Measurements from ENCODE around the gene NECTIN1.

Gene NECTIN1

DNA sequence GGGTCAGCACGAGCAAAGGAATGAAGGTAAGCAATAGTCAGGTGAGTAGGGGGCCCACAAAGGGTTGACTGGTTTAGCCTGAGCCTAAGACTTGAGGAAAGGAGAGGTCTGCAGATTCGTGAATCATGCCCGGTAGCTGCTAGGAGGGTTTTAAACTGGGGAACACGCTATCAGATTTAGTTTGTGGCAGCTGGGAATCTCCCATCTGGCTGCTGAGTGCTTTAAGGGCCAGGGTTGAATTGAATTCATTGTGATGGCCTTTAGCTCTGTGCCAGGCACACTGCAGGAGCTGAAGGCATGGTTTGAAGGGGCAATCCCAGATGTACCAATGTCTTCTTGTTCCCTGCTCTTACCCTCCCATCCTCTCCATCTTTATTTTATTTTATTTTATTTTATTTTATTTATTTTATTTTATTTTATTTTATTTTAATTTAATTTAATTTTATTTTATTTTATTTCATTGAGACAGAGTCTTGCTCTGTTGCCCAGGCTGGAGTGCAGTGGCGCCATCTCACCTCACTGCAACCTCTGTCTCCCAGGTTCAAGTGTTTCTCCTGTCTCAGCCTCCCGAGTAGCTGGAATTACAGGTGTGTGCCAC, 1.9 kb upstream of the NECTIN1 start:
- no peak overlapping the region for H3K27ac ChIP-seq
- TF ChIP-seq POLR2AphosphoS5 (IDR thresholded peaks at IDR 0.05; ENCODE audit: borderline replicate concordance, low read depth, low read length) (no peak), EZH2 (IDR thresholded peaks at IDR 0.05) (no peak), FOXP2 (optimal IDR thresholded peaks at IDR 0.05; ENCODE audit: control extremely low read depth, extremely low read length, insufficient read depth) (no peak)
- no peak for DNase-seq (ENCODE audit: low read depth, low spot score)
- H3K36me3 ChIP-seq (ENCODE audit: insufficient read depth, low read length): no peaks in the 10 kb centered on the region
- H3K4me3 ChIP-seq: no peak overlapping the region
- H3K9me3 ChIP-seq (ENCODE audit: low read depth, low read length): no peaks in the 10 kb centered on the region
- no peak overlapping the region for H3K9ac ChIP-seq (ENCODE audit: insufficient read length)

DNA sequence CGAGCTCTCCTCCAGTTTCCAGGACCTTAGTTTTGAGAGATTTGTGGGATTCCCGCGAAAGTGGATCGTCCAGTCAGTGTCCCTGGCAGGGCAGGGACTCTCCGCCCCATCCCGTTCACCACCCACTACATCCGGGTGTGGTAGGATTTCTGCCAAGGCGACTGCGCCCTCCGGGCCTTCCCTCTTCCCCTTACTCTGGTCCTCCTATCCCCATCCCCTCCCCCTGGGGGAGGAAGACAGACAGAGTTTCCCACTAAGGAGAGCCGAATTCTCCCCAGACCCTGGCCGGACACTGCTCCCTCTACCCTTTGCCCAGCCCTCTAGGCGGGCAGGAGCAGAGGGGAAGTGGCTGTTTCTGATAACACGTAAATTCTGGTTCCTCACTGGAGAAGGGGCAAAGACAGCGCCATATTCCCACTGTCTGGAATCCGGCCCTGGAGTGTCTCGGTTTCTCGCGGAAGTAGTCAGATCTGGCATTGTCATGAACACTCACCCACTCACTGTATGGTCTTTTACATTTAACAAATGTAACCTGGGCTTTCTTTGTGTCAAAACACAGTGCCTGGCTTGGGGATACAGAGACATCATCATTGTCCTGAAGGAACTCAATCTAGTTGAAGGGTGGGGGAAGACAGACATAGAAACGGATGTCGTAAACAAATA, 1.1 kb upstream of the NECTIN1 start:
- Histone ChIP-seq H3K4me3 (peak overlapping the region; percentile 79), H3K9me3 (ENCODE audit: low read depth, low read length) (no peaks in the 10 kb centered on the region), H3K36me3 (ENCODE audit: insufficient read depth, low read length) (no peaks in the 10 kb centered on the region), H3K9ac (ENCODE audit: insufficient read length) (no peak overlapping the region), H3K27ac (no peak overlapping the region)
- no peak for TF ChIP-seq EZH2 (IDR thresholded peaks at IDR 0.05)
- no peak for DNase-seq (ENCODE audit: low read depth, low spot score)

DNA sequence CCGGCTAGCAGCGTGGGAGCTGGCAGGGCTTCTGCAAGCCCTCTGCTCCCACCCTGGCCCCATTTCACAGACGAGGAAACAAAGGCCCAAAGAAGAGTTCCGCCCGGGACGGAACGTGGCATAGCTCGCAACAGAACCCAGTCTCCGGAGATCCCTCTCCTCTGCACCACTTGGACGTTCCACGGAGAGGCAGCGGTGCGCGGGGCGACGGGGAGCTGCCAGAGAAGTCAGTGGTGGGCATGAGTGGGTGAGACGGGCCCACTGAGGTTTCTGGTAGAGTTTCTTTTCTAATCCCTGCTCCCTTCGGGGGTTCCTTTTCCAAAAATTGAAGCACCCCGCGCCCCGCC, 554 bp upstream of the NECTIN1 start:
- no peaks in the 10 kb centered on the region for H3K9me3 ChIP-seq (ENCODE audit: low read depth, low read length)
- H3K9ac ChIP-seq (ENCODE audit: insufficient read length): no peak overlapping the region
- TF ChIP-seq FOXP2 (optimal IDR thresholded peaks at IDR 0.05; ENCODE audit: control extremely low read depth, extremely low read length, insufficient read depth) (no peak), POLR2AphosphoS5 (IDR thresholded peaks at IDR 0.05; ENCODE audit: borderline replicate concordance, low read depth, low read length) (no peak), EZH2 (IDR thresholded peaks at IDR 0.05) (no peak)
- H3K4me3 ChIP-seq: peak overlapping the region; percentile 79
- DNase-seq (ENCODE audit: low read depth, low spot score): no peak
- no peaks in the 10 kb centered on the region for H3K36me3 ChIP-seq (ENCODE audit: insufficient read depth, low read length)
- no peak overlapping the region for H3K27ac ChIP-seq

DNA sequence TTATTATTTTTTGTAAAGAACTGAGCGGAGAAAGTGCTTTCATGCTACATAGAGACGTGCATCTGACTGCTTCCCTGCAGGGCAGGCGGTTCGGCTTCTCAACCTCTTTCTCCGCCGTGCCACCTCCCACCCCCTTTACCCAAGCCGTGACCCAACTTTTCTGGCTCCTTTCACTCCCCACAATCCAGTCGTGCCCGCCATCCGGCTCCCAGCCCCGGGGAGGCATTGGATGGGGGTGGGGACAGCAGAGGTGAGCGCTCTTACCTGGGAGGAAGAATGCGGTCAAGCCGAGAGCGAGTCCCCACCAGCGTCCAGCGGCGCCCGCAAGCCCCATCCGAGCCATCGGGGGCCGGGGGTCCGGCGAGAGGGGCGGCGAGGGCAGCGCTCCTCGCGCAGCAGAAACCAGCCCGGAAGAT, 781 bp downstream of the NECTIN1 start:
- Histone ChIP-seq H3K9ac (ENCODE audit: insufficient read length) (no peak overlapping the region), H3K36me3 (ENCODE audit: insufficient read depth, low read length) (no peaks in the 10 kb centered on the region), H3K9me3 (ENCODE audit: low read depth, low read length) (no peaks in the 10 kb centered on the region), H3K4me3 (peak overlapping the region; percentile 79), H3K27ac (no peak overlapping the region)
- TF ChIP-seq EZH2 (IDR thresholded peaks at IDR 0.05) (no peak), FOXP2 (optimal IDR thresholded peaks at IDR 0.05; ENCODE audit: control extremely low read depth, extremely low read length, insufficient read depth) (no peak)
- DNase-seq (ENCODE audit: low read depth, low spot score): no peak

DNA sequence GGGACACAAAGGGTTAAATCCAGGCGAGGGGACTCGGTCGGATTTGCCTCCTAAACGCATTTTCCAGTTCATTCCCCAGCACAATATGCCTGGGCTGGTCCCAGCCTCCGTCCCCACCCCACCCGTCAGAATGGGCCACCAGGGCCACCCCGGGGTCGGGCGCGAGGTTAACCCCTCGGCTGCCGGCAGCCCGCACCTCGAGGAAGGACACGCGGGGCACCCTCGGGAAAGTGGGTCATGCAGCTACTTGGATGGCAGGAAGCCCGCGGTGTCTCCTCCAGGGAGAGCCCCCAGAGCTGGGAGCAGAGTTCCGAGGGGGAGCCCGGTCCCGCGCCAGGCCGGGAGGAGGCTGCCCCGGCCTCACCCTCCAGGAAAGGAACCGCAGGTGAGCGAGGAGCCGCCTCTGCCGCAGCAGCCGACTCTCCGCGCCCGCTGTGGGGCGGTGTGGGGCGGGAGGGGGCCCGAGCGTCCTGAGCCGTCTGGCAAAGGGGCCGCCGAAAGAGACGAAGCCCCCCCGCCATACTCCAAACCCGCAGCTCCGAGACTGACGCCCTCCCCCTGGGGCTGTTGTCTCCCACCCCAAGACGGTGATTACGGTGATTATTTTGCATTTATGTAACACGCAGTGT, 1.4 kb downstream of the NECTIN1 start:
- no peaks in the 10 kb centered on the region for H3K9me3 ChIP-seq (ENCODE audit: low read depth, low read length)
- no peak for DNase-seq (ENCODE audit: low read depth, low spot score)
- H3K4me3 ChIP-seq: peak overlapping the region; percentile 79
- no peak overlapping the region for H3K27ac ChIP-seq
- H3K36me3 ChIP-seq (ENCODE audit: insufficient read depth, low read length): no peaks in the 10 kb centered on the region
- TF ChIP-seq POLR2AphosphoS5 (IDR thresholded peaks at IDR 0.05; ENCODE audit: borderline replicate concordance, low read depth, low read length) (no peak), FOXP2 (optimal IDR thresholded peaks at IDR 0.05; ENCODE audit: control extremely low read depth, extremely low read length, insufficient read depth) (no peak), EZH2 (IDR thresholded peaks at IDR 0.05) (no peak)
- no peak overlapping the region for H3K9ac ChIP-seq (ENCODE audit: insufficient read length)

DNA sequence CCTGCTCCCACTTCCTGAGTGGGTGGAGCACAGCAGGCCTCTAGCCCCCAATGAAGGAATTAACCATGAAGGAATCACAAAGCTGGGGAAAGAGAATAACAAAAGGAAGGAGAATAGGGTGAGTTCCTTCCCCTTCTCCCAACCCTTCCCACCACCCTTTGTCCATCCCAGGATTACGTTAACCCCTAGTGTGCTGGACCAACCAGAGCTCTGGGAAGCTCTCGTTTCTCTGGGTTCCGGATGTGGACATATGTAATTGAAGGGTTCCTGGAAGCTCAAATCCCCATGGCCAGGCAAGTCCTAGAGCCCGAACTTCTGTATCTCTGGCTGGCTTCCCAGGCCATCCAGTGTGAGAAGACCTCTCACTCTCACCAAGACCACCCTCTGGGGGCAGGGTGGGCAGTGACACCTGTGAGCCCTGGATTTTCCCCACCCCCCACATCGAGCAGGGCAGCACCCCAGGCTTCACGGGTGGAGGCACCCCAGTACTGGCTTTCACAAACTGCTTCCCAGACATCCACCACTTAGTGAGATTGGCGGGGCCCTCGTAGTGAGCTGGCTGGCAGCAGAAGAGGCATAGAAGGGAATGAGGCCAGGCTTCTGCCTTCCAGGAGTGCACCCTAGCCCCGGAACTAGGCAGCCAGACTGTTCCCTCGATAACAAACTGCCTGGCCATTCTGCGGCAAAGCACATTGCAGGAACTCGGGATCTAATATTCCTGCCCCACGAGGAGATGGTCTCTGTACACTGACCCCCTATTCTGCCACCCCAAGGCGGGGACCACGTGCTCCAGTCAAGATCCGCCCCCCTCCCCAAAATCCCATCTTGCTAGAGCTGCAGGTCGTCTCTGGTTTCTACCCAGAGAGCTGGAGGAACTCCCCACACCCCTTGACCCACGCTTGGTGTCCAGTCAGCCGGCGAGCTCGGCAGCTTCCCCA, 2.1 kb downstream of the NECTIN1 start:
- TF ChIP-seq FOXP2 (optimal IDR thresholded peaks at IDR 0.05; ENCODE audit: control extremely low read depth, extremely low read length, insufficient read depth): no peak
- no peak for TF ChIP-seq POLR2AphosphoS5 (IDR thresholded peaks at IDR 0.05; ENCODE audit: borderline replicate concordance, low read depth, low read length)
- no peak for TF ChIP-seq EZH2 (IDR thresholded peaks at IDR 0.05)
- H3K4me3 ChIP-seq: no peak overlapping the region
- H3K9me3 ChIP-seq (ENCODE audit: low read depth, low read length): no peaks in the 10 kb centered on the region
- H3K36me3 ChIP-seq (ENCODE audit: insufficient read depth, low read length): no peaks in the 10 kb centered on the region
- no peak for DNase-seq (ENCODE audit: low read depth, low spot score)
- no peak overlapping the region for H3K27ac ChIP-seq
- no peak overlapping the region for H3K9ac ChIP-seq (ENCODE audit: insufficient read length)

DNA sequence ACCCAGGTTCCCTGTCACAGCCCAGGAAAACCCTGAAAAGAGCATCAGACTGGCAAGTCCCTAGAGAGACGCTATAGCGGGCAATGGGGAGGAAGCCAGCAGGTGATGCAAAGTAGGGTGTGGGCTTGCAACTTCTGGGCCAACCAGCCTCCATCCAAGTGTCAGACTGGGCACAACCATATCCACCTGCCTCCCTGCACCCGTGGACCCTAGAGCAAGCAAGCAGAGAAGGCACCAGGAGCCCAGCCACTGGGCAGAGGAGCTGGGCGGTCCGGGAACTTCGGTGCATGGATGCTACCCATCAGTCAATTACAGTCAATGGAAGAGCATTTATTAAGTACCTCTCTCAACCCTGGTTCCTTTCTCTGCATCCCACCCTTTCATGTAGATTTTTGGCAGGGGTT, 2.8 kb downstream of the NECTIN1 start:
- no peak for DNase-seq (ENCODE audit: low read depth, low spot score)
- Histone ChIP-seq H3K4me3 (no peak overlapping the region), H3K9me3 (ENCODE audit: low read depth, low read length) (no peaks in the 10 kb centered on the region), H3K9ac (ENCODE audit: insufficient read length) (no peak overlapping the region), H3K36me3 (ENCODE audit: insufficient read depth, low read length) (no peaks in the 10 kb centered on the region), H3K27ac (no peak overlapping the region)
- TF ChIP-seq POLR2AphosphoS5 (IDR thresholded peaks at IDR 0.05; ENCODE audit: borderline replicate concordance, low read depth, low read length) (no peak), FOXP2 (optimal IDR thresholded peaks at IDR 0.05; ENCODE audit: control extremely low read depth, extremely low read length, insufficient read depth) (no peak), EZH2 (IDR thresholded peaks at IDR 0.05) (no peak)

DNA sequence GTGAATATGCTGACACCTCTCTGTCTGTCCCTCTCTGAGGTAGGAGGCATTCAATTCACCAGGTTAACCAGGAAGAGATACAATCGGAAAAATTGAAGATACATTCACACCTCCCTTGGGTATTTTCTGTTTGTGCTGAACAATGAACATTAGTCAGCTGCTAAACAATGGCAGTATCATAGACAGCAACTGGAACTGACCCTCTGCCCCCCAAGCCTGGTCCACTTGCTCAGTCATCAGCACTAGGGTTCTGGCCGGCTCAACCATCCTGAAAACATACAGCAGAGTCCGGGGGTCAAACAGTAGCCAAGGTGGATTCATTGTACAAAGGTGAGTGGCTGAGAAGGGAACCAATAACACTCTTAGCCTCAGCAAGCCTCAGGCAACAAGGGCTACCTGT, 4.0 kb downstream of the NECTIN1 start:
- Histone ChIP-seq H3K9ac (ENCODE audit: insufficient read length) (no peak overlapping the region), H3K27ac (no peak overlapping the region), H3K4me3 (no peak overlapping the region), H3K36me3 (ENCODE audit: insufficient read depth, low read length) (no peaks in the 10 kb centered on the region), H3K9me3 (ENCODE audit: low read depth, low read length) (no peaks in the 10 kb centered on the region)
- DNase-seq (ENCODE audit: low read depth, low spot score): no peak
- TF ChIP-seq FOXP2 (optimal IDR thresholded peaks at IDR 0.05; ENCODE audit: control extremely low read depth, extremely low read length, insufficient read depth) (no peak), POLR2AphosphoS5 (IDR thresholded peaks at IDR 0.05; ENCODE audit: borderline replicate concordance, low read depth, low read length) (no peak), EZH2 (IDR thresholded peaks at IDR 0.05) (no peak)

Data from SK-N-MC (cell line).